ENCODE measurements around the gene CDH23. TPM values are rescaled to one million over a fixed set of nuclear protein-coding genes. Genes with fewer than 3 reads are reported as not detected.

Gene CDH23
- total and polyA plus RNA-seq, 2 of the 8 experiments (the other 6 are each of a cell fraction or from before 2014, with no cell fraction given): 1.9 to 4.9 TPM

GRCh38 chr10:71632896-71633600, 236.3 kb downstream of the CDH23 start (continued):
- TF ChIP-seq CHD7 (IDR thresholded peaks at IDR 0.05; ENCODE audit: insufficient replicate concordance, low read length): no peak
- no peak for TF ChIP-seq GTF2F1 (IDR thresholded peaks at IDR 0.05; ENCODE audit: borderline replicate concordance, low read depth, low read length)
- TF ChIP-seq YY1 (IDR thresholded peaks at IDR 0.05; ENCODE audit: low read depth, low read length): no peak
- TF ChIP-seq SIRT6 (IDR thresholded peaks at IDR 0.05; ENCODE audit: low read length): no peak
- no peak for TF ChIP-seq USF2 (IDR thresholded peaks at IDR 0.05; ENCODE audit: low read length)
